Measurements from ENCODE around the gene CFDP1. TPM values are rescaled to one million over a fixed set of nuclear protein-coding genes. Genes with fewer than 3 reads are reported as not detected.
A peak's percentile ranks its signal among the peaks of the same experiment; 100 is the strongest.

Gene CFDP1
- total RNA-seq, 2 donors from 2014 or later, result 25.2 to 33.6 TPM

- no peaks in the 10 kb centered on the region for H3K27me3 ChIP-seq
Measured at GRCh38 chr16:75288596-75289120, 144.6 kb downstream of the CFDP1 start.

GRCh38 chr16:75288181-75288580 lies 145.1 kb downstream of the CFDP1 start:
- no peak for DNase-seq (ENCODE audit: low spot score)
- TF ChIP-seq CTCF (IDR thresholded peaks at IDR 0.05), result no peak
- Histone ChIP-seq H3K27ac (peak overlapping the region; percentile 16 to 19), H3K36me3 (peaks cover 21% of the 10 kb centered on the region), H3K9me3 (no peaks in the 10 kb centered on the region), H3K4me3 (no peak overlapping the region), H3K27me3 (no peaks in the 10 kb centered on the region), H3K4me1 (peaks cover 0 to 42% of the 10 kb centered on the region in 2 donors)

More at GRCh38 chr16:75288596-75289120, 144.6 kb downstream of the CFDP1 start:
- H3K27ac ChIP-seq, result peak overlapping the region; percentile 16 to 19
- no peak for DNase-seq (ENCODE audit: low spot score)
- no peak overlapping the region for H3K4me3 ChIP-seq
- H3K9me3 ChIP-seq, result no peaks in the 10 kb centered on the region
- peaks cover 25% of the 10 kb centered on the region for H3K36me3 ChIP-seq
- H3K4me1 ChIP-seq, result peaks cover 0 to 42% of the 10 kb centered on the region in 2 donors
- TF ChIP-seq CTCF (IDR thresholded peaks at IDR 0.05), result no peak

GRCh38 chr16:75287708-75288107 lies 145.6 kb downstream of the CFDP1 start:
- DNase-seq (ENCODE audit: low spot score), result no peak
- Histone ChIP-seq H3K9me3 (no peaks in the 10 kb centered on the region), H3K27me3 (no peaks in the 10 kb centered on the region), H3K4me1 (peaks cover 0 to 42% of the 10 kb centered on the region in 2 donors), H3K27ac (no peak overlapping the region), H3K4me3 (no peak overlapping the region), H3K36me3 (peaks cover 16% of the 10 kb centered on the region)
- TF ChIP-seq CTCF (IDR thresholded peaks at IDR 0.05), result no peak

GRCh38 chr16:75286389-75286788 lies 146.9 kb downstream of the CFDP1 start:
- no peak for TF ChIP-seq CTCF (IDR thresholded peaks at IDR 0.05)

GRCh38 chr16:75282466-75283281 lies 150.6 kb downstream of the CFDP1 start:
- Histone ChIP-seq H3K36me3 (no peaks in the 10 kb centered on the region), H3K27ac (no peak overlapping the region), H3K4me1 (peaks cover 0 to 3% of the 10 kb centered on the region in 2 donors), H3K27me3 (no peaks in the 10 kb centered on the region), H3K9me3 (no peaks in the 10 kb centered on the region), H3K4me3 (no peak overlapping the region)
- no peak for TF ChIP-seq CTCF (IDR thresholded peaks at IDR 0.05)
- no peak for DNase-seq (ENCODE audit: low spot score)

More at GRCh38 chr16:75286389-75286788, 146.9 kb downstream of the CFDP1 start:
- peaks cover 5% of the 10 kb centered on the region for H3K36me3 ChIP-seq
- no peaks in the 10 kb centered on the region for H3K27me3 ChIP-seq
- no peaks in the 10 kb centered on the region for H3K9me3 ChIP-seq
- H3K4me1 ChIP-seq, result peaks cover 0 to 32% of the 10 kb centered on the region in 2 donors
- no peak overlapping the region for H3K4me3 ChIP-seq
- H3K27ac ChIP-seq, result no peak overlapping the region
- DNase-seq (ENCODE audit: low spot score), result no peak
